HG03135 (cell line): ENCODE results near the gene CTXND2.

Experiments used
- ATAC-seq: cut with Tn5 transposase; IDR thresholded peaks from one replicate; pipeline ENCODE4 v1.9.1; 2021; ENCODE audit warnings: mild to moderate bottlenecking, moderate library complexity; ENCODE audit not compliant: unreplicated experiment

The CTXND2 gene

GRCh38 chr1:150957666-150958065 is 70.7 kb downstream of the CTXND2 start:
- no peak for ATAC-seq

GRCh38 chr1:150960646-150961045 is 73.7 kb downstream of the CTXND2 start:
- no peak for ATAC-seq

- no peak for ATAC-seq
Observed at GRCh38 chr1:150961756-150962155, 74.8 kb downstream of the CTXND2 start.
